ENCODE results near the gene RTN3. TPM values are rescaled to one million over a fixed set of nuclear protein-coding genes. Genes with fewer than 3 reads are reported as not detected.
A peak's percentile ranks its signal among the peaks of the same experiment; 100 is the strongest.

RTN3 gene
- total and polyA plus RNA-seq, 9 of the 15 experiments (the other 6 are each of a cell fraction or from before 2014, with no cell fraction given) = 41.6 to 169 (median 93.5) TPM

- Histone ChIP-seq H3K4me1 (replicated peaks in 1 of 2; ENCODE audit: control insufficient read depth in 2 of 2, insufficient read depth in 2 of 2, low read length in 2 of 2) (peaks cover 0 to 31% of the 10 kb centered on the region in 2 experiments; a peak in 2 of 5 replicates), H3K4me3 (no peak overlapping the region), H3K27ac (ENCODE audit: extremely low read depth, low read depth, low read length) (no peak overlapping the region), H2AFZ (ENCODE audit: low read depth, low read length) (no peak overlapping the region), H3K9me3 (replicated peaks; ENCODE audit: control insufficient read depth, insufficient read depth, low read depth, low read length) (no peaks in the 10 kb centered on the region), H4K20me1 (replicated peaks; ENCODE audit: control insufficient read depth, insufficient read depth, low read length) (no peaks in the 10 kb centered on the region), H3K27me3 (ENCODE audit: control insufficient read depth in 2 of 2, insufficient read depth in 2 of 2, low read length in 2 of 2) (no peaks in the 10 kb centered on the region), H3K79me2 (ENCODE audit: control insufficient read depth, insufficient read depth, low read length) (no peaks in the 10 kb centered on the region), H3K9me1 (ENCODE audit: control insufficient read depth, insufficient read depth, low read length) (no peaks in the 10 kb centered on the region), H3K4me2 (ENCODE audit: insufficient read depth, low read length) (no peak overlapping the region), H3K36me3 (ENCODE audit: control insufficient read depth, insufficient read depth, low read length) (peaks cover 69% of the 10 kb centered on the region; the same call in 2 of the 3 replicates), H3K9ac (ENCODE audit: insufficient read depth in 1 of 2, low read depth in 2 of 2, low read length in 2 of 2) (no peak overlapping the region)
- FAIRE-seq = no peak
- ATAC-seq = peak; percentile 46
- no TSS peak for BruUV-seq (replicated peaks)
- intact Hi-C loops (cut with micrococcal nuclease) = no loop called here
- no peak for DNase-seq (ENCODE audit: extremely low read depth in 1 of 4, low spot score in 3 of 4)
- WGBS (ENCODE audit: insufficient coverage, low coverage, missing lambda C conversion rate) = 84% methylated on average over 10 of the region's 10 CpGs
- in situ Hi-C loops (cut with MboI) = loop anchor here (10.0 kb wide), 1 partner anchor 384 kb away; no protein-coding TSS in a partner anchor
- POLR2A ChIA-PET = interaction anchor here (0.6 to 0.8 kb wide), 2 partner anchors 14 to 169 kb away, joined by 3 to 4 read pairs; no protein-coding TSS in a partner anchor
- CTCF ChIA-PET (ENCODE audit: low intra/inter-chr PET ratio) = no interaction called here
- TF ChIP-seq KLF6 (CRISPR knock-in tag; IDR thresholded peaks at IDR 0.05; ENCODE audit: borderline replicate concordance) (no peak), PRPF4 (IDR thresholded peaks at IDR 0.05; ENCODE audit: insufficient read depth, low read depth, low read length, poor library complexity, severe bottlenecking) (no peak), POLR2G (IDR thresholded peaks at IDR 0.05; ENCODE audit: low read depth, low read length) (peak; percentile 55), ZNF140 (CRISPR knock-in tag; IDR thresholded peaks at IDR 0.05) (no peak), TCF7 (IDR thresholded peaks at IDR 0.05; ENCODE audit: borderline replicate concordance) (no peak), MYNN (IDR thresholded peaks at IDR 0.05) (0 out of 2 replicates have a peak, but pooled peaks have one; percentile 49), MYNN (CRISPR knock-in tag; IDR thresholded peaks at IDR 0.05) (no peak), ETV1 (tag; conservative IDR thresholded peaks at IDR 0.05; ENCODE audit: low read depth) (no peak), MITF (IDR thresholded peaks at IDR 0.05) (no peak), BRD4 (IDR thresholded peaks at IDR 0.05) (no peak), HNRNPH1 (optimal IDR thresholded peaks at IDR 0.05; ENCODE audit: low read depth, low read length) (no peak), ELF1 (tag; IDR thresholded peaks at IDR 0.05) (no peak), HDAC8 (tag; IDR thresholded peaks at IDR 0.05) (no peak), BHLHE40 (IDR thresholded peaks at IDR 0.05; ENCODE audit: low read length) (no peak), ZBTB17 (CRISPR knock-in tag; IDR thresholded peaks at IDR 0.05) (no peak), UBTF (IDR thresholded peaks at IDR 0.05; ENCODE audit: borderline replicate concordance in 1 of 2, low read depth in 2 of 2, low read length in 2 of 2) (no peak), RBM22 (IDR thresholded peaks at IDR 0.05; ENCODE audit: low read depth, low read length, poor library complexity, severe bottlenecking) (peak; percentile 82), E2F8 (IDR thresholded peaks at IDR 0.05; ENCODE audit: low read depth, partially characterized antibody) (peak; percentile 32)
Measured at GRCh38 chr11:63761188-63761587, 79.9 kb downstream of the RTN3 start.

Data from K562 (cell line).